Suprapubic skin (tissue), 4 donors: Measurements from ENCODE around the gene ACACB.

Experiments
- EP300 ChIP-seq: sonication (generic); formaldehyde crosslinking; IDR thresholded peaks from one replicate; pipeline ENCODE4 v1.6.1; 2017; ENCODE audit warnings: antibody characterized with exemption
- POLR2A ChIP-seq, 2 donors: fragments of 450-650 bp; IDR thresholded peaks; one replicate each; pipeline ENCODE4 v1.6.1; 2017; ENCODE audit warnings: antibody characterized with exemption in 2 of 2, mild to moderate bottlenecking in 2 of 2, moderate library complexity in 2 of 2
- POLR2AphosphoS5 ChIP-seq, 3 donors: sonication (generic); formaldehyde crosslinking; IDR thresholded peaks; one replicate each; pipeline ENCODE4 v1.6.1; 2017; ENCODE audit warnings: antibody characterized with exemption in 3 of 3
- TF ChIP-seq, protein P1 (sequence below), 2 donors: fragments of 200-600 bp in 1 of 2; fragments of 450-650 bp in 1 of 2; sonication (generic) in 1 of 2; IDR thresholded peaks; one replicate each; pipeline ENCODE4 v1.5.1; 2016 to 2019; ENCODE audit warnings: antibody characterized with exemption in 2 of 2, mild to moderate bottlenecking in 1 of 2, moderate library complexity in 1 of 2

GRCh38 chr12:109266106-109266879, 149.9 kb downstream of the ACACB start:
- TF ChIP-seq, protein P1, sequence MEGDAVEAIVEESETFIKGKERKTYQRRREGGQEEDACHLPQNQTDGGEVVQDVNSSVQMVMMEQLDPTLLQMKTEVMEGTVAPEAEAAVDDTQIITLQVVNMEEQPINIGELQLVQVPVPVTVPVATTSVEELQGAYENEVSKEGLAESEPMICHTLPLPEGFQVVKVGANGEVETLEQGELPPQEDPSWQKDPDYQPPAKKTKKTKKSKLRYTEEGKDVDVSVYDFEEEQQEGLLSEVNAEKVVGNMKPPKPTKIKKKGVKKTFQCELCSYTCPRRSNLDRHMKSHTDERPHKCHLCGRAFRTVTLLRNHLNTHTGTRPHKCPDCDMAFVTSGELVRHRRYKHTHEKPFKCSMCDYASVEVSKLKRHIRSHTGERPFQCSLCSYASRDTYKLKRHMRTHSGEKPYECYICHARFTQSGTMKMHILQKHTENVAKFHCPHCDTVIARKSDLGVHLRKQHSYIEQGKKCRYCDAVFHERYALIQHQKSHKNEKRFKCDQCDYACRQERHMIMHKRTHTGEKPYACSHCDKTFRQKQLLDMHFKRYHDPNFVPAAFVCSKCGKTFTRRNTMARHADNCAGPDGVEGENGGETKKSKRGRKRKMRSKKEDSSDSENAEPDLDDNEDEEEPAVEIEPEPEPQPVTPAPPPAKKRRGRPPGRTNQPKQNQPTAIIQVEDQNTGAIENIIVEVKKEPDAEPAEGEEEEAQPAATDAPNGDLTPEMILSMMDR (IDR thresholded peaks at IDR 0.05) = no peak
- TF ChIP-seq POLR2A (IDR thresholded peaks at IDR 0.05) (no peak), POLR2AphosphoS5 (IDR thresholded peaks at IDR 0.05) (no peak), EP300 (no peak)
